ENCODE measurements around the gene CCDC171.

GRCh38 chr9:15519831-15520230 lies 33.0 kb upstream of the CCDC171 start:
- TF ChIP-seq POLR2AphosphoS5 (IDR thresholded peaks at IDR 0.05): no peak
- no peak for TF ChIP-seq POLR2A (IDR thresholded peaks at IDR 0.05)
